GM21381 (cell line): ENCODE results near the gene FAM234A.
"Not testable (repeated sequence)": the region's sequence is repeated elsewhere in the genome, so short reads cannot be mapped to it uniquely, and the experiment has no call there.

Experiments
- ATAC-seq: cut with Tn5 transposase; IDR thresholded peaks from one replicate; pipeline ENCODE4 v1.9.1; 2021; ENCODE audit warnings: mild to moderate bottlenecking, moderate library complexity; ENCODE audit not compliant: unreplicated experiment

The FAM234A gene, protein sequence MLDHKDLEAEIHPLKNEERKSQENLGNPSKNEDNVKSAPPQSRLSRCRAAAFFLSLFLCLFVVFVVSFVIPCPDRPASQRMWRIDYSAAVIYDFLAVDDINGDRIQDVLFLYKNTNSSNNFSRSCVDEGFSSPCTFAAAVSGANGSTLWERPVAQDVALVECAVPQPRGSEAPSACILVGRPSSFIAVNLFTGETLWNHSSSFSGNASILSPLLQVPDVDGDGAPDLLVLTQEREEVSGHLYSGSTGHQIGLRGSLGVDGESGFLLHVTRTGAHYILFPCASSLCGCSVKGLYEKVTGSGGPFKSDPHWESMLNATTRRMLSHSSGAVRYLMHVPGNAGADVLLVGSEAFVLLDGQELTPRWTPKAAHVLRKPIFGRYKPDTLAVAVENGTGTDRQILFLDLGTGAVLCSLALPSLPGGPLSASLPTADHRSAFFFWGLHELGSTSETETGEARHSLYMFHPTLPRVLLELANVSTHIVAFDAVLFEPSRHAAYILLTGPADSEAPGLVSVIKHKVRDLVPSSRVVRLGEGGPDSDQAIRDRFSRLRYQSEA

GRCh38 chr16:234468-235305 is at the start of gene FAM234A:
Gene FAM234A, plus strand, starts transcription at chr16:234821. Its CDS starts 19,593 bp downstream, at chr16:254414.
- peak; percentile 89 for ATAC-seq

DNA sequence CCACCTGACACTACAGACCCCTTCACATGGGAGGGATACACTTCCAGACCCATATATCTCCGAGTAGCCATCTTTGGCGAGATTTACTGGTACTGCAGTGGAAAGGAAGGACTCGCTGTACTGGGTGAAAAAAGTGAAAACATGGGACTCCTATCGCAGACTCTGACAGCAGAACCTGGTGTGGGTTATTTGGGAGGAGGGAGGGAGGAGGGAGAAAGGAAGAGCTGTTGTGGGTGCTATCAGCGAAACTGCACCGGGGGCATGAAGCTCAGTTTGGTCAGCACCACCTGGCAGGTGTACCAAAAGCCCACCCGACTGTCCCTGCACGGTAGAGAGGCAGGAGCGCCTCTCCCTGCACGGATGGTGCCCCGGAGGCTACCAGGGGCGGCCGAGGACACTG is 49.4 kb upstream of the FAM234A start:
- ATAC-seq, result no peak

- no peak for ATAC-seq
Measured at GRCh38 chr16:185691-186090, 48.9 kb upstream of the FAM234A start.

GRCh38 chr16:187330-187729 is 47.3 kb upstream of the FAM234A start:
- no peak for ATAC-seq

DNA sequence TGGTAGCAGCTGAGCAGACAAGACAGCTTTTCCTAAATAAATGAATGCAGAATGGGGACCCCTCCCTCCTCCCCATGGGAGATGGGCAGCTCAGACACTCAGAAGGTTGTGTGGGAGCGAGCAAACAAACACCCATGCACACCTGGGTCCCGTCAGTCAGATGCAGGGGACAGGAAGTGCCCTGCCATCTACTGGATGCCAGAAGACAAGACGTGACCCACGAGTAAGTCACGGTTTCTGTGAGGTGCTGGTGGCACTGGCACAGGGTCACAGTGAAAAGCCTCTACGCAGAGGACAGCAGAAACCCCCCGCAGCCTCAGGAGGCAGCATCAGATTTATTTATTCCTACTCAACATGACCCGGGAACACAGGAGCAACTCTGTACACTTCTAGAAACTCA is 45.9 kb upstream of the FAM234A start:
- ATAC-seq, result no peak

DNA sequence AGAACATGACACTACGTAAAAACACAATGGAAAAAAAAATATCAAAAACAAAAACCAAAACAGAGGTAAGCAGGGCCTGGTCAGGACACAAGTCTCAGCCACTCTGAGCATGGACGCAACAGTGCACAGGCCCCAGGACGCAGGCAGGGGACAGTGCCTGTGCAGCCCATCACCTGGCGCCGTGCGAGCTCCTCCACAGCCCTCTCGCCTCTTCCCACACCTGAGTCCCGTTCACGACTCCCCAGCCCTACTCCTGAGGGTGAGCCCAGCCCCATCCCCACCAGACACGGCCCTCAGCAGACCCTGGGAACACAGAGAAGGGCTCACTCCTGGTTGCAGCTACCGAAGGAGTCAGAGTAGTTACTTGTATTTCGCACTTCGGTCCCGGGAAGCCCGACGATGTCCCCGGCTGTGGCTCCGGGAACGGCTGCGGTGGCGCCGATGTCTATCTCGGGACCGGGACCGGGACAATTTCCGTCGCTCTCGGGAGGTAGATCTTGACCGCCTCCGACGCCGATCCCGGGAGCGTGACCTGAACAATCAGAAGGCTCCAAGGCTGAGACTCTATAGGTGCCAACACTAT is 44.9 kb upstream of the FAM234A start:
- no peak for ATAC-seq

GRCh38 chr16:191831-192230 is 42.8 kb upstream of the FAM234A start:
- no peak for ATAC-seq

GRCh38 chr16:192686-193085 is 41.9 kb upstream of the FAM234A start:
- ATAC-seq, result no peak

DNA sequence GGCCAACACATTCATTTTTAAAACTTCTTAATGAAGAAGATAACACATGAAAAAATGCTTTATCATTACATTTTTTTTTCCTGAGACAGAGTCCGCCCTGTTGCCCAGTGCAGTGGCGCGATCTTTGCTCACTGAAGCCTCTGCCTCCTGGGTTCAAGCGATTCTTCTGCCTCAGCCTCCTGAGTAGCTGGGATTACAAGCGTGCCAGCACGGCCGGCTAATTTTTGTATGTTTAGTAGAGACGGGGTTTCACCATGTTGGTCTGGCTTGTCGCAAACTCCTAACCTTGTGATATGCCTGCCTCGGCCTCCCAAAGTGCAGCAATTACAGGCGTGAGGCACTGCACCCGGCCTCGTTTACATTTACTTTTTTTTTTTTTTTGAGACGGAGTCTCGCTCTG is 41.2 kb upstream of the FAM234A start:
- ATAC-seq, result no peak

DNA sequence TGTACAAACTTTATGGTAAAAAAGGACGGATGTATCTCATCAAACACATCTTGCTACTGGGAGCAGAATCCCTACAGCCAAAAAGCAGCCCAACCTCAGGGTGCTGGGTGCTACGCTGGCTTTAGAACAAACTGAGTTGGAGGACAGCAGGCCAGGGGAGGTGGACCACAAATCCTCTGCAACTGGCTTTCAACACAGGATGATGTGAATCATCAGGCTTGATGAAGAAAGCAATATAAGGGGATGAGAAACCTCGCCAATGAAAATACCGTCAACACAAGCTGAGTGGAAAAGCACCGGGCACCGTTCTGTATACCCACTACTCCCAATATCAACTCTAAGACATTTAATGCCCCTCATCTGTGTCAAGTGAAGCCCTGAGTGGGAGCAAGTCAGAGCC is 40.1 kb upstream of the FAM234A start:
- no peak for ATAC-seq

DNA sequence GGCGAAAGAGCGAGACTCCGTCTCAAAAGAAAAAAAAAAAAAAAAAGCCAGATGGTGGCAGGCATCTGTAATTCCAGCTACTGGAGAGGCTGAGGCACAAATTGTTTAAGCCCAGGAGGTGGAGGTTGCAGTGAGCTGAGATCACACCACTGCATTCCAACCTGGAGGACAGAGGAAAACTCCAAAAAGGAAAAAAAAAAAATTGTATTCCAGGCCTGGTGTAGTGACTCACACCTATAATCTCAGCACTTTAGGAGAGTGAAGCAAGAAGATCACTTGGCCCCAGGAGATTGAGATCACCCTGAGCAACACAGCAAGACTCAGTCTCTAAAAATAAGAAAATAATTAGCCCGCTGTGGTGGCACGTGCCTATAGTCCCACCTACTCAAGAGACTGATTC is 34.2 kb upstream of the FAM234A start:
- ATAC-seq, result no peak

GRCh38 chr16:203246-203645 is 31.4 kb upstream of the FAM234A start:
- no peak for ATAC-seq

- not testable (repeated sequence) for ATAC-seq
Measured at GRCh38 chr16:204046-204445, 30.6 kb upstream of the FAM234A start.

- ATAC-seq, result not testable (repeated sequence)
Measured at GRCh38 chr16:209359-209758, 25.3 kb upstream of the FAM234A start.

DNA sequence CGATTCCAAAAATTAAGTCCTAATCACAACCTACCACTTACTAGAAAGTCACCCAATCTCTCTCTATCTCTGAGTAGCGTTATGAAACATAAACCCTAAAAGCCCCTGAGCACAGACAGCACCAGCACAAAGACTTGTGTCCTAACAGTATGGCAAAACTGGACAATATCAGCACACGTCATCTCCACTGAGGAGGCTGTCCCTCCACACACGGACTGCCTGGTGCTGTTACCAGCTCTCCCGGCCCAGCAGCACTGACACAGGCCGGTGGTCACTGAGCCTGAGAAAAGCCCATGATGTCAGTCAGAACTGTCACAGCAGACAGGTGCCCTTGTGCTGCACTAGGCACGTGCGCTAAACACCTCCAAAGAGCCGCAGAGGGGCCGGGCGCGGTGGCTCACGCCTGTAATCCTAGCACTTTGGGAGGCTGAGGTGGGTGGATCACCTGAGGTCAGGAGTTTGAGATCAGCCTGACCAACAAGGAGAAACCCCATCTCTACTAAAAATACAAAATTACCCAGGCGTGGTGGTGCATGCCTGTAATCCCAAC is 22.9 kb upstream of the FAM234A start:
- ATAC-seq, result not testable (repeated sequence)

GRCh38 chr16:212999-213398 is 21.6 kb upstream of the FAM234A start:
- ATAC-seq, result no peak

GRCh38 chr16:220021-220420 is 14.6 kb upstream of the FAM234A start:
- ATAC-seq, result no peak

DNA sequence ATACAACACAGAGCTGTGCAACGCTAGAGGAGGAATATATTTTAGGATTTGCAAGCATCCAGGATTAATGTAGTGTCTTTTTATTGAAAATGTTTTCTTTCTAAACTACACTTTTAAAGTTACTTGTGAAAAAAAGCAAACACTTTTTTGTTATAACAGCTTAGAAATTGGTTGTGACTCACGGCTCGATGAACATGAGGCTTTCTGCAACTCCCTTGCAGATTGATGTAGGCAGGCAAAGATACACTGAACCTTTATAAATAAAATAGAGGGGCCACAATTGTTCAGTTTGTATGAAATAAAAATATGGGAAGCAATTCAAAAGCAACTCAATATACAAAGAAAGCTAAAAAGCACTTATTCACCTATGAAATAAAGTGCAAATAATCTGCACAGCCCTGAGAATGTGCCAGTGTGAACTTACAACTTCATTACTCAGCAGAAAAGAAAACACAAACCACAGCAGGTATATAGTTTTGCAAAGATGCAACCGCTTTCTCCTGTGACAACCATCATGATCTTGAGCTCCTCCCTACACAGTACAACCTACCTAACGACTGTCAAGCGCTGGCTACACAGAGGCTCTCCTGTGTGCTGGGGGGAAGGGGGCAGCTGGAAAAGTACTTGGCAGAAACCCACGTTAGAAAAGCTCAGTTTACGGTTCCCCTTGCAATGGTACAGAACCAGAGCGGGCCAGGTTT is 6.3 kb upstream of the FAM234A start:
- ATAC-seq, result no peak

GRCh38 chr16:228852-229730 is 5.5 kb upstream of the FAM234A start, which contains the start of gene LUC7L:
Gene LUC7L, minus strand, starts transcription at chr16:229449. Its CDS starts 110 bp downstream, at chr16:229339.
- peak; percentile 82 for ATAC-seq
